HG03558 (cell line): Measurements from ENCODE around the gene LRMDA.

ENCODE experiments used
- ATAC-seq: cut with Tn5 transposase; IDR thresholded peaks from one replicate; pipeline ENCODE4 v1.9.1; 2021; ENCODE audit warnings: moderate number of reproducible peaks; ENCODE audit not compliant: unreplicated experiment; ENCODE audit errors: extremely low read depth

Gene LRMDA

GRCh38 chr10:76341740-76342139, 910.3 kb downstream of the LRMDA start:
- no peak for ATAC-seq

DNA sequence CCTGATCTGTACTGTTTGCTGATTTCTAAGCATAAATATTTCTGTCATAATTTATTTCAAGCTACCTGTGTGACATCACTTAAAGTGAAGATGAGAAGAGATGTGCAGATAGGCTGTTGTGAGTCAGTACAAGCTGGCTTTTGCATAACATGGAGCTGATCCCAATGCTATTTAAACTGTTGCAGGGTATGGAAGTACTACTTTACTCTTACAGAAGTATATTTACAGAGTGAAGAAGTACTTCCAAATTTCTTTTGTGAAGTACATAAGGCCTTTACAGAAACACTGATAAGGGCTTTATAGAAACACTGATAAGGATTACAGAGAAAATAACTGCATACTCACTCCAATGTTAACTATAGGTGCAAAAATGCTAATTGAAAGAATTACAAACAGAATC, 911.6 kb downstream of the LRMDA start:
- ATAC-seq: no peak

DNA sequence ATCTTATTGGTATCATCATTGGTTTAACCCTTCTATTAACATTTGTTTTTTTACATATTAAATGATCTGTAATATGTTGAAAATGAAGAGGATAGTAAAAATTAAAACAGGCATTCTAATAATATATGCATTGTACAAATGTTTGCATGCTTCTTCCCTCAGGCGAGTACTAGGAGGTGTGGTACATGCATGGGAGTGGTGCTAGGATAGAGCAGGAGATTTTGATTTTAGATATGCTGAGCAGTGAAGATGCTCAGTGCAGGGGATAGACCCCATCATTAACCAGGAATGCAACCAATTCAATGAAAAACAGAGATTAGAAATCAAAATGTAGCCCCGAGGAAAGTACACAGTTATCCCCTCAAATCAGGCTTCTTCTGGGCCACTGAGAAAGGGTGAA, 916.4 kb downstream of the LRMDA start:
- no peak for ATAC-seq

GRCh38 chr10:76350583-76350982, 919.2 kb downstream of the LRMDA start:
- ATAC-seq: no peak

DNA sequence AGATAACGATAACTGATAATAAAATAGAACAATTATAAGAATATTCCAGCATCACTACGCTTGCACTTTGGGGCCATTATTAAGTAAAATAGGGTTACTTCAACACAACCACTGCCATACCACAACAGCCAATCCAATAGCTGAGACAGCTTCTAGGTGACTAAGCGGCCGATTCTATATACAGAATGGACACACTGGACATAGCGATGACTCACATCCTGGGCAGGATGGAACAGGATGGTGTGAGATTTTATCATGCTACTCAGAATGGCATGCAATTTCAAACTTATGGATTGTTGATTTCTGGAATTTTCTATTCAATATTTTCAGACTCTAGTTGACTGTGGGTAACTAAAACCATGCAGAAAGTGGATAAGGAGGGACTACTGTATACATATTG, 920.9 kb downstream of the LRMDA start:
- no peak for ATAC-seq

- ATAC-seq: no peak
These were observed 921.9 kb downstream of the LRMDA start for GRCh38 chr10:76353237-76353851.

DNA sequence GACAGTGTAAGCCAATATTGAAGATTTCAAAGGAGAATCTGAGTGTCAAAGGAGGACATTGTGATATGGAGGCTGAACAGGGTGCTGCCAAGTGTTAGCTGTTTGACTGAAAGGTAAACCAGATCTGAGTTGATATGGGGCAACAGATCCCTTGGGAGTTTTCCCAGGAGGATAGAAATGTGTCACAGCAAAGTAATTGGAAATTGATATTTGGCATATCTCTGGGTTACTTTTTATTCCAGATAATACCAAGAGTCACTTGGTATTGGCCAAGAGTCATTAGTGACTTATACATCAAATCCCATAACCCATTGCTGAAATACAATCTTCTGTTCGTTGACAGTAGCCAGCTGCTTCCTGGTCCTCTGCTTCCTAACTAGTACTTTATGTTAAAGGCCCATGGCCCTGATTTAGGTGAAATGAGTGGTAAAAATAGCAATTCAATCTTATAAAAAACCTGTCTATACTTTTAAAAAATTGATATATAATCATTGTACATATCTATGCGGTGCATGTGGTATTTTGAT, 922.9 kb downstream of the LRMDA start:
- ATAC-seq: no peak

GRCh38 chr10:76354921-76355320, 923.5 kb downstream of the LRMDA start:
- ATAC-seq: no peak

GRCh38 chr10:76356557-76356956, 925.1 kb downstream of the LRMDA start:
- no peak for ATAC-seq

DNA sequence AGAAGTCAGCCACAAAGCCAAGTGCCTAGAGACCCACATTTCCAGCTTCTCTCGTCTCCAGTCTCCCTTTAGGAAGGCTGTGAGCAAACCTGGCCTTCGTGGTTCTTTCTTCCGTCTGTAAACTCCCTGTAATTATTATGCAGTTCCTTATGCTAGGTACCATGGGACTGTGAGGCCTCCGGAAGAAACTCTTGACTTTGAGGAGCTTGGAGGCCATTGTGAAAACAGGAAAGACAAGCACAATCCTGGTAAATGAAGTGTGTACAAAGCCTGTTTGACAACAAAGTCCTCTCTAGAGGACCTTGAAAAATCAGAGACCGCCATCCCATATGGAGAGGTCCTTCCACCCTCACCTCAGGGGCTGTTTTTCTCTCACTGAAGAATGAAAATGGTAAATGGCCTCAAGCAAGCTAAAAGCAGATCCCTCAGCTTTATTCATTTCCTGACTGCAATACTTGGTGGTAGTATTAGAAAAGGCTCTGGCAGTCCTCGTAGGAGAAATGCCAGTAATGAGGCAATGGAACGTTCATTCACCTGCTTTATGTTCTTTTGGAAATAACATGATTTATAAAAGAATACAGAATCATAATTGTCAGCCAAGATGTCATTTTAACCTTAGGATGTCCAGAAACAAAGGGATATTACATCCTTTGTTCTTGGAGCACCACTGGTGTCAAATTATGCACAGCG, 926.4 kb downstream of the LRMDA start:
- no peak for ATAC-seq

DNA sequence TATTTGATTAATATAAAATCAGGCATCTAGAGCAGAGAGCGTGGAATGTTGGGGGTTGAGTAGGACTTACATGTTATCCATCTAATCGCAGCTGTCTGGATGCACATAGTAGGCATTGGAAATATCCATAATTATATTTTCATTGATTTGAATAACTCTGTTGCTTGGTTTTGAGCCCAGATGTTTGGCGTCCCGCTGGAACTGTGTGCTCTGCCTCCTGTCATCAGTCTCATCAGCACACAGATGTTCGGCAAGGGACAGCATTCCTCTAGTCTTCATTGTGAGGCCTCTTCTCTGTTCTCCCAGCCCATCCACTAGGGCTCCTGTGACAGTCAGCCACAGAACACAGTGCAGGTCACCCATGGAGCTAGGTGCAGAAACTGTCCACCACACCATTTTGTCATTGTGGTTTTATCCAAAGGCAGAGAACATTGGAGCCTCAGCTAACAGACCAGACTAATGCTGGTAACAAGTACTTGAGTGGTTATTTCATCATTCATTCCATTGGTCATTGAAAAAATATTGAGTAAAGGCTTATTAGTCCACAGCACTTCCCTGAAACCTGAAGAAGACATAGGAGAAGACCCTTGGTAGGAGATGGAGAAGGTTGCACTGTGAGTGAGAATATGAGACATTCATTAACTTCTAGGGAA, 927.4 kb downstream of the LRMDA start:
- no peak for ATAC-seq

DNA sequence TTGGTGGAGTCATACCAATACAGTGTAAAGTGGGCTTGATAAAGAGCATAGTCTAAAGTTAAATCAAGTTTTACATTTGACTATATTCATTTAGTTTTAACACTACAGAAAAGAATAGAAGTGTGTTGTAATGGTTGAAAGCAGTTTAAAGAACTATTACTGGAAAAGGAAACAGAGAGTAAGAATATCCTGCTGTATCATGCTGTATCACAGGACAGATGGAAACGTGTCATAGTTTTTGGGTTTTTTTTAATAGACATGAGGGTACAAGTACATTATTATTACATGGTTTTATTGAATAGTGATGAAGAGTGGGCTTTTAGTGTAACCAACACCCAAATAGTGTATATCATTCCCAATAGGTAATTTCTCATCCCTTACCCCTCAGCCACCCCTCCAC, 944.3 kb downstream of the LRMDA start:
- no peak for ATAC-seq

DNA sequence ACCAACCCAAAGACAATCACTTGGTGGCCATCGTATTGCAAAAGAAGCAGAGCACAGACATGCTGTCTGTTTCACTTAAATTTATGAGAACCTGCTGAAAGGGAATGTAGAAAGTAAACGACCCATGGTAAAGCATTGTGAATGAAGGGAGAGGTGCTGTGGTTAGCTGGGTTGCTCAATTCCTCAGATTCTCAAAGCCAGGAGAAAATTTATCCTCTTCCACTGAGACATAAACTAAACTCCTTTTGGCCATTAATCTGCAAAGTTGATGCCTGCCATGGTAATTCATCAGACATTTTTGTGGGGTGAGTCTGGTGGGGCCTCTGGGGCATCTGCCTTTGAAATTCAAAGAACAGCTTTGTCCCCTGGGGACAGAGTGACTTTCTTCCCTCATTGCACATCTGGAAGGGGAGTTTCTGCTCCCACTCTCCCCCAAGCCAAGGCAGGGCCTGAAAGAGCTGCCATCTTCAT, 951.0 kb downstream of the LRMDA start:
- ATAC-seq: no peak

GRCh38 chr10:76388321-76389023, 957.0 kb downstream of the LRMDA start:
- no peak for ATAC-seq

DNA sequence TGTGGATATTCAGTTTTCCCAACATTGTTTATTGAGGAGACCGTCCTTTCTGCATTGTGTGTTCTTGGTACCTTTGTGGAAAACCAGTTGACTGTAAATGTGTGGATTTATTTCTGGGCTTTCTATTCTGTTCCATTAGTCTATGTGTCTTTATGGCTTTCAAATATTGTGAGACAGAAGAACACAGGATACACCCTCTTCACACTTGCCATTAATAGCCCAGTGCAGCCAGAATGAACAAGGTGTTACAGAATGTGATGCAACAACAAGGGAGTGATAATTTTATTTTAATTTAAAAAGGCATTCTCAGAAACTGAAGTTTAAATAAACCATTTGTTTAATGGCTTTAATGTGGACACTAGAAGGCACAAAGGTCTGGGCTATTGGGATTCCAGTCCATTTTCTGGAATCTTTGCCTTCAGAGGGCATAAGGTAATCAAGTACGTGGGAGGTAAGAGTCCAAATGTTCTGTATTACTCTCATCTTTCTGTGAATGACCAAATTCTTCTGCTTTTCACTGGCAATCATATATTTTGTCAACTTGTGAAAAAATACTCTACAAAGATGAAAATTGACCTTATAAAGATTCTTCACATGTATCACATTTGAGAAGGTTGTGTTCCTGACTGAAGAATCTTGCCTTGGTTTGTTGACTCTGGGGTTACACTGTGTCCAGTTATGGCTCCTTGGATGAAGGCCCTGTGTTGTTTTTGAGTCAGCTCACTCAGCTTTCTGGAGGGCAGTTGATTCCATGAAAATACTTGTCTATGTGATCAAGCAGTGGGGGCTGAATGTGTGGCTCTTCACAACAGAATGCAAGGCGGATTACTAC, 962.7 kb downstream of the LRMDA start:
- ATAC-seq: no peak

GRCh38 chr10:76394707-76395042, 963.3 kb downstream of the LRMDA start:
- no peak for ATAC-seq

GRCh38 chr10:76395251-76395650, 963.8 kb downstream of the LRMDA start:
- no peak for ATAC-seq

- no peak for ATAC-seq
These were observed 964.7 kb downstream of the LRMDA start for GRCh38 chr10:76396134-76396533.

- no peak for ATAC-seq
These were observed 966.0 kb downstream of the LRMDA start for GRCh38 chr10:76397181-76398042.
